ENCODE data around the gene ZNF763. TPM values are rescaled to one million over a fixed set of nuclear protein-coding genes. Genes with fewer than 3 reads are reported as not detected.
"Not testable (repeated sequence)": the region's sequence is repeated elsewhere in the genome, so short reads cannot be mapped to it uniquely, and the experiment has no call there.

ZNF763 gene
- polyA plus RNA-seq, 6 donors from 2014 or later, result 3.8 to 8.2 (median 6.0) TPM; not detected in 1

- H3K36me3 Mint-ChIP-seq, result peaks cover 0 to 2% of the 10 kb centered on the region in 2 donors
- H3K4me3 Mint-ChIP-seq, result peak overlapping the region in 2 of 8 donors; percentile 6 to 60
- peaks cover 0 to 29% (median 23%) of the 10 kb centered on the region in 7 donors for H3K9me3 Mint-ChIP-seq
These were observed 20.1 kb downstream of the ZNF763 start for GRCh38 chr19:11984986-11985385.

DNA sequence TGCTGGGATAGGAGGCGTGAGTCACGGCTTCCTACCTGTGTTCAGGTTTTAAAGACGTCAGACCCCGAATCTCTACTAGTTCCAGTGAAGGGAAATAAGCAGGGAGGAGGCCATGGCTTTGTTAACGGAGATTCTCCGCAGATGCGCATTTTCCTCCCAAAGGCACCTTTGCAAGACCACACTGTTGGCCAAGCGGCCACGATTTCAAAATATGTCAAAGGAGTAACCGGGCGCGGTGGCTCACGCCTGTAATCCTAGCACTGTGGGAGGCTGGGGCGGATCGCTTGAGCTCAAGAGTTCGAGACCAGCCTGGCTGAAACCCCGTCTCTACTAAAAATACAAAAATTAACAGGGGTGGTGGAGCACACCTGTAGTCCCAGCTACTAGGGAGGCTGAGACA is 21.9 kb downstream of the ZNF763 start:
- Mint-ChIP-seq H3K36me3 (no peaks in the 10 kb centered on the region), H3K27ac (peak overlapping the region in 1 of 6 donors; percentile 57), H3K4me1 (peaks cover 20 to 28% (median 26%) of the 10 kb centered on the region in 3 donors), H3K9me3 (peaks cover 0 to 13% (median 6%) of the 10 kb centered on the region in 7 donors), H3K27me3 (no peaks in the 10 kb centered on the region), H3K4me3 (peak overlapping the region in 7 of 8 donors; percentile 20 to 100 (median 99))
- ATAC-seq (ENCODE audit: low read depth in 2 of 2), result no peak
- DNase-seq, result no peak

More at GRCh38 chr19:11984986-11985385, 20.1 kb downstream of the ZNF763 start:
- no peak for ATAC-seq (ENCODE audit: low read depth in 2 of 2)
- H3K27ac Mint-ChIP-seq, result no peak overlapping the region
- DNase-seq, result no peak
- H3K27me3 Mint-ChIP-seq, result no peaks in the 10 kb centered on the region
- peaks cover 15 to 22% (median 18%) of the 10 kb centered on the region in 3 donors for H3K4me1 Mint-ChIP-seq

DNA sequence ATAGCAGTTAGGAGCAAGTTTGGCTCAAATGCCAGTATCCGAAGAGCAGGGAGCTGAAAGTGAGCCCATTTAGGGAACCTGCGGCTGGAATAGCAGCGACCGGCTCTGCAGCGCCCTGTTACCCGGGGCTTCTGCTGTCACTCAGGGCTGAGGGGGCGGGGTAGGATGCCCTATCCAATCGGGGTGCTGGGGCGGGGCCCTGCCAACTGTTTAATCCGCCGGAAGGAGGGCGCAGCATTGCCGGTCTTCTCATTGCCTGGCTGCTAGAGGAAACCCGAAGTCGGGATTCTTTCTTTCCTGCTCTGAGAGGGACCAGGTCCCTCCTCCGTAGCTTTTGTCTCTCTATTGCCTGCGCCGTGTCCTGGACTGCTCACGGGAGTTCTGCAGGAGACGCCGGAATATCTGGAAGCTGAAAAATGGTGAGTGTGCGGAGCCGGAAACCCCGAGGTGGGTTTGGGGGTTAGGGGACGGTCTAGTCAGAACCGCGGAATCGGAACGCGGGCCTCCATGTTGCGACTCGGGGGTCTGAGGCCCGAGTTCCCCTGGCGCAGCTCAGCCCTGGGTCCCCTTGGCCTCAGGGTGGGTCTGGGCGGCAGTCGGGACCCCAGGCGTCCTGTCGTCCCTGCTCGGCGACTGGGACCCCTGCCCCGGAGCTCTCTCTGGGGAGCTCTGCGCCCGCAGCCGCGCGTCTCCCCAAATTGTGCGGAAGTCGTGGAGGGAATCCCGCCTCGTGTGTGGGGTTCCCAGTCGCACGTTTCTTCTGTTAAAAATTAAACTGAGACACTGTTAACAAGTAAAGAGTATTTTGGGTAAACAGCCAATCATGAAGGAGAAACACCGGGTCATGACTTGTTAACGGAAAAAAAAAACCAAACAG is 22.8 kb downstream of the ZNF763 start:
- Mint-ChIP-seq H3K9me3 (peaks cover 0 to 6% (median 2%) of the 10 kb centered on the region in 7 donors), H3K27ac (peak overlapping the region; percentile 95 to 99 (median 98)), H3K36me3 (no peaks in the 10 kb centered on the region), H3K27me3 (no peaks in the 10 kb centered on the region), H3K4me3 (peak overlapping the region; percentile 96 to 100 (median 99)), H3K4me1 (peaks cover 24 to 35% (median 33%) of the 10 kb centered on the region in 3 donors)
- DNase-seq, result peak; percentile 89
- peak; percentile 91 to 93 for ATAC-seq (ENCODE audit: low read depth in 2 of 2)

- Mint-ChIP-seq H3K9me3 (peaks cover 0 to 2% (median 0%) of the 10 kb centered on the region in 7 donors), H3K4me3 (peak overlapping the region; percentile 96 to 100 (median 99)), H3K36me3 (no peaks in the 10 kb centered on the region), H3K27ac (peak overlapping the region in 5 of 6 donors; percentile 95 to 99 (median 98)), H3K4me1 (peaks cover 32 to 47% (median 36%) of the 10 kb centered on the region in 3 donors), H3K27me3 (no peaks in the 10 kb centered on the region)
- DNase-seq (no peak), ATAC-seq (ENCODE audit: low read depth in 2 of 2) (no peak)
These were observed 24.2 kb downstream of the ZNF763 start for GRCh38 chr19:11989112-11989456.

- H3K9me3 Mint-ChIP-seq; DNase-seq; H3K36me3 Mint-ChIP-seq; H3K27me3 Mint-ChIP-seq; ATAC-seq (ENCODE audit: low read depth in 2 of 2): not testable (repeated sequence)
- Mint-ChIP-seq H3K4me3 (peak overlapping the region in 1 of 8 donors; percentile 0), H3K27ac (peak overlapping the region in 1 of 6 donors; percentile 50), H3K4me1 (peaks cover 25 to 47% (median 42%) of the 10 kb centered on the region in 3 donors)
These were observed 27.1 kb downstream of the ZNF763 start for GRCh38 chr19:11991921-11992320.

GRCh38 chr19:11995174-11995573 is 30.3 kb downstream of the ZNF763 start:
- Mint-ChIP-seq H3K27ac (no peak overlapping the region), H3K4me1 (peaks cover 32 to 51% (median 41%) of the 10 kb centered on the region in 3 donors), H3K36me3 (no peaks in the 10 kb centered on the region), H3K4me3 (no peak overlapping the region), H3K9me3 (no peaks in the 10 kb centered on the region), H3K27me3 (no peaks in the 10 kb centered on the region)
- DNase-seq (no peak), ATAC-seq (ENCODE audit: low read depth in 2 of 2) (no peak)

DNA sequence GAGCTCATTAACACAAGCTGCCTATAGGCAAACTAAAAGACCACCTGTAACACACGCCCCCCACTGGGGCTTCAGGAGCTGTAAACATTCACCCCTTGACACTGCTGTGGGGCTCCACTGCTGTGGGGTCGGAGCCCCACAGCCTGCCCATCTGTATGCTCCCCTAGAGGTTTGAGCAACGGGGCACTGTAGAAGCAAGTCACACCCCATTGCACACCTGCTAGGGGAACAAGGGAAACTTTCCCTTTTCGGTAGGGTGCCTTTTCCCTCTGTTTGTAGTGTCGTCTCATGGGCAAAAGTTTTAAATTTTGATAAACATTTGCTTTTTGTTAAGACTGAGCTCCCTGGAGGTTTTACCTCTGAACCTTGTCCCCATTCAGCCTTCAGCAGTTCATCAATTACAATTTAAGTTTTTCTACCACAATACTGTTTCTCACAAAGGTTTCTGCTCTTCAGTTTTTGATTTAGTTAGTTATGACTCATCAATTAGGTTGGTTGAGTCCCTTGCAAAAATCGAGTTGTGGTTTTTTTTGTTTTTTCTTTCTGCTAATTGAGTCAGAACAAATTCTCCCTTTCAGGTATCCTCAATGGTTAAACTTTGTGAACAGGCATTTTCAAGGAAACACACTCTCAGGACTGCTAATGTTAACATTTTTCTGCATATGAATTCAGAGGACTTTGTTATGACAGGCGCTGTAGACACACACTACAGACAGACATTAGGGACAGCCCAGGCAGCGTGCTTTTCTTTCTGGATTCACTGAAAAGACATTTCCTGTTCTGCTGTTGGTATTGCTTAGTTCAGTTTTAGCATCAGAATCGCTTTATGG is 35.5 kb downstream of the ZNF763 start:
- H3K9me3 Mint-ChIP-seq, result no peaks in the 10 kb centered on the region
- ATAC-seq (ENCODE audit: low read depth in 2 of 2) (no peak), DNase-seq (no peak)
- peak overlapping the region in 1 of 8 donors; percentile 62 for H3K4me3 Mint-ChIP-seq
- peaks cover 22 to 33% (median 24%) of the 10 kb centered on the region in 3 donors for H3K4me1 Mint-ChIP-seq
- peak overlapping the region in 2 of 6 donors; percentile 49 to 76 for H3K27ac Mint-ChIP-seq
- no peaks in the 10 kb centered on the region for H3K27me3 Mint-ChIP-seq
- H3K36me3 Mint-ChIP-seq, result no peaks in the 10 kb centered on the region

DNA sequence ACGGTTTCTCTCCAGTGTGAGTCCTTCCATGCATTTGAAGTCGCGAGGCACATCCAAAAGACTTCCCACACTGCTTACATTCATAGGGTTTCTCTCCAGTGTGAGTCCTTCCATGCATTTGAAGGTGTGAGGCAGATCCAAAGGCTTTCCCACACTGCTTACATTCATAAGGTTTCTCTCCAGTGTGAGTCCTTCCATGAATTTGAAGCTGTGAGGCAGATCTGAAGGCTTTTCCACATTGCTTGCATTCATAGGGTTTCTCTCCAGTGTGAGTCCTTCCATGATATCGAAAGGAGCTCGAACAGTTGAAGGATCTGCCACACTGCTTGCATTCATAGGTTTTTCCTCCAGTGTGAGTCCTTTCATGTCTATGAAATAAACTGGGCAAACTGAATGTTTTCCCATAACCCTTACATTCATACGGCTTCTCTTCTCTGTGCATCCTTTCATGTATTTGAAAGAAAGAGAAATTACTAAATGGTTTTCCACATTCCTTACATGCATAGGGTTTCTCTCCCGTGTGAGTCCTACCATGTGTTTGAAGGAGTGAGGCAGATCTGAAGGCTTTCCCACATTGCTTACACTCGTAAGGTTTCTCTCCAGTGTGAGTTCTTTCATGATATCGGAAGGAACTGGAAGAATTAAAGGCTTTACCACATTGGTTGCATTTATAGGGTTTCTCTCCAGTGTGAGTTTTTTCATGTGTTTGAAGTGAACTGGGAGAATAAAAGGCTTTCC is 50.3 kb downstream of the ZNF763 start:
- H3K27ac Mint-ChIP-seq, result peak overlapping the region in 1 of 6 donors; percentile 24
- H3K4me1 Mint-ChIP-seq, result peaks cover 0 to 4% (median 0%) of the 10 kb centered on the region in 3 donors
- ATAC-seq (ENCODE audit: low read depth in 2 of 2) (no peak), DNase-seq (no peak)
- H3K27me3 Mint-ChIP-seq, result no peaks in the 10 kb centered on the region
- peaks cover 22 to 65% (median 52%) of the 10 kb centered on the region in 7 donors for H3K9me3 Mint-ChIP-seq
- no peak overlapping the region for H3K4me3 Mint-ChIP-seq
- H3K36me3 Mint-ChIP-seq, result peaks cover 35 to 50% of the 10 kb centered on the region in 2 donors

- H3K27me3 Mint-ChIP-seq, result no peaks in the 10 kb centered on the region
- H3K4me1 Mint-ChIP-seq, result peaks cover 0 to 4% (median 0%) of the 10 kb centered on the region in 3 donors
- H3K9me3 Mint-ChIP-seq, result peaks cover 22 to 61% (median 51%) of the 10 kb centered on the region in 7 donors
- peaks cover 35 to 50% of the 10 kb centered on the region in 2 donors for H3K36me3 Mint-ChIP-seq
- no peak for ATAC-seq (ENCODE audit: low read depth in 2 of 2)
- H3K4me3 Mint-ChIP-seq, result no peak overlapping the region
- peak overlapping the region in 1 of 6 donors; percentile 58 for H3K27ac Mint-ChIP-seq
- DNase-seq, result no peak
These were observed 50.9 kb downstream of the ZNF763 start for GRCh38 chr19:12015753-12016116.

Other genes with a start within 250 kb of the ZNF763 start
- gene ZNF823, start 226.1 kb upstream of the ZNF763 start, polyA plus RNA-seq (ENCODE audit: low read depth in 6 of 6), result 1 to 10 TPM in 5 of 6 donors, not detected in 1; 1.2 to 3.0 (median 1.7) TPM
- gene ZNF441, start 198.0 kb upstream of the ZNF763 start, polyA plus RNA-seq (ENCODE audit: low read depth in 6 of 6), result 10 to 100 TPM in 5 of 6 donors, 1 to 10 TPM in 1; 5.9 to 16.0 (median 13.7) TPM
- under 1 TPM in 3 of 6 donors, not detected in 3; 0.25 to 0.40 (median 0.29) TPM for gene ZNF491, start 166.5 kb upstream of the ZNF763 start, polyA plus RNA-seq (ENCODE audit: low read depth in 6 of 6)
- gene ZNF440, start 150.8 kb upstream of the ZNF763 start, polyA plus RNA-seq (ENCODE audit: low read depth in 6 of 6), result 1 to 10 TPM; 1.5 to 7.4 (median 3.2) TPM
- 10 to 100 TPM in 1 of 6 donors, 1 to 10 TPM in 4, not detected in 1; 7.4 to 13.6 (median 9.3) TPM for gene ZNF439, start 116.3 kb upstream of the ZNF763 start, polyA plus RNA-seq (ENCODE audit: low read depth in 6 of 6)
- gene ZNF69, start 77.3 kb upstream of the ZNF763 start, polyA plus RNA-seq (ENCODE audit: low read depth in 6 of 6), result 1 to 10 TPM in 3 of 6 donors, under 1 TPM in 3; 0.30 to 2.3 (median 0.95) TPM
- 1 to 10 TPM in 5 of 6 donors, not detected in 1; 1.9 to 4.6 (median 3.3) TPM for gene ZNF700, start 39.9 kb upstream of the ZNF763 start, polyA plus RNA-seq (ENCODE audit: low read depth in 6 of 6)
- 10 to 100 TPM in 1 of 6 donors, 1 to 10 TPM in 5; 2.2 to 11.0 (median 5.0) TPM for gene ZNF433, start 70.6 kb downstream of the ZNF763 start, polyA plus RNA-seq (ENCODE audit: low read depth in 6 of 6)
- gene ZNF878, start 87.9 kb downstream of the ZNF763 start, polyA plus RNA-seq (ENCODE audit: low read depth in 6 of 6), result under 1 TPM in 2 of 6 donors, not detected in 4; 0.14 to 0.27 TPM
- gene ZNF844, start 99.7 kb downstream of the ZNF763 start, polyA plus RNA-seq (ENCODE audit: low read depth in 6 of 6), result 10 to 100 TPM in 5 of 6 donors, 1 to 10 TPM in 1; 6.5 to 44.1 (median 19.2) TPM
- 1 to 10 TPM; 1.8 to 5.5 (median 2.9) TPM for gene ZNF20, start 175.3 kb downstream of the ZNF763 start, polyA plus RNA-seq (ENCODE audit: low read depth in 6 of 6)
- gene ZNF625, start 191.7 kb downstream of the ZNF763 start, polyA plus RNA-seq (ENCODE audit: low read depth in 6 of 6), result 1 to 10 TPM in 2 of 6 donors, under 1 TPM in 3, not detected in 1; 0.47 to 1.2 (median 0.95) TPM
- 10 to 100 TPM; 21.6 to 33.2 (median 25.2) TPM for gene ZNF136, start 198.1 kb downstream of the ZNF763 start, polyA plus RNA-seq (ENCODE audit: low read depth in 6 of 6)